ENCODE data around the gene KMT2E.
"Not testable (repeated sequence)": the region's sequence is repeated elsewhere in the genome, so short reads cannot be mapped to it uniquely, and the experiment has no call there.

KMT2E gene

DNA sequence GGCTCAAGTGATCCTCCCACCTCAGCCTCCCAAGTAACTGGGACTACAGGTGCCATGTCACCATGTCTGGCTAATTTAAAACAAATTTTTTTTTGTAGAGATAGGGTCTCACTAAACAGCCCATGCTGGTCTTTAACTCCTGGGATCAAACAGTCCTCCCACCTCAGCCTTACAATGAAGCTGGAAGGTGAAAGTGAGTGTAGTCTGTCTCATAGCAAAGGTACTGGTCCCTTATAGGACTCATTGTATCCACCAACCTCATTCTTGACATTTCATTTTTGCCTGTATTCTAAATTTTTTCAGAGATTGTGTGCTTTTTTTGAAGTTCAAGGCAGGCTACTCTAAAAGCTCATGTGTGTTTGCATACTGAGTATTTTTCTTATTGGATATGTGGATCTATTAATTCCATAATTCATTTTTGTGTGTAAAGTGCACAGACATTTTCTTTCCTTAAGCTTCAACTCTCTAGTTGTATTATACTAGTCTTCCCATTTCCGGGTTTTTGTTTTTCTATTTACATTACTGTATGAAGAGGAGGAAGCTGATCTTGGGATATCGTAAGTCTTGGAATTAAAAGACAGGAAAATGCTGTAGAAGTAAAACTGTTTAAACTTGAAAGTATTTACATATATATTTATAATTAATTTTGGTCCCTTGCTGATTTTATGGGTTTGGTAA lies 13.3 kb downstream of the KMT2E start:
- no peak for DNase-seq

DNA sequence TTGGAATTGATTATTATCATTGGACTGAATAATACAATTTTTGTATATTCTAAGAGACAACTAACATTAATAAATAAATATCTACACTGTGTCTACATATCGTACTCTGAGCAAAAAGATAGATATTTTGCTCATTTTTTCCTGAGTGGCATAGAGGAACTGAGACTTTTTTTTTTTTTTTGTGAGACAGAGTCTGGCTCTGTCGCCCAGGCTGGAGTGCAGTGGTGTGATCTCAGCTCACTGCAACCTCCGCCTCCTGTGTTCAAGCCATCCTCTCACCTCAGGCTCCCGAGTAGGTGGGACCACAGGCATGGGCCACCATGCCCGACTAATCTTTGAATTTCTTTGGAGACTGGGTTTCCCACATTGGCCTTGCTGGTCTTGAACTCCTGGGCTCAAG lies 14.0 kb downstream of the KMT2E start:
- no peak for DNase-seq

DNA sequence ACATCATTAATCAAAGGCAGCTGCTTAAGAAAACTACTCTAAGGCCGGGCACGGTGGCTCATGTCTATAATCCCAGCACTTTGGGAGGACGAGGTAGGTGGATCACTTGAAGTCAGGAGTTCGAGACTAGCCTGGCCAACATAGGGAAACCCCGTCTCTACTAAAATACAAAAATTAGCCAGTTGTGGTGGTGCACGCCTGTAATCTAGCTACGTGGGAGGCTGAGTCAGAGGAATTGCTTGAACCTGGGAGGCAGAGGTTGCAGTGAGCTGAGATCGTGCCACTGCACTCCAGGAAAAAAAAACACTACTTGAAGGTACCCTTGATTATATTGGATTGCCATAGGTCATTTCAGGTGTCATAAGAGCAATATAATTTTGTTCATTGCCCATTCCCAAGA lies 14.9 kb downstream of the KMT2E start:
- not testable (repeated sequence) for DNase-seq

DNA sequence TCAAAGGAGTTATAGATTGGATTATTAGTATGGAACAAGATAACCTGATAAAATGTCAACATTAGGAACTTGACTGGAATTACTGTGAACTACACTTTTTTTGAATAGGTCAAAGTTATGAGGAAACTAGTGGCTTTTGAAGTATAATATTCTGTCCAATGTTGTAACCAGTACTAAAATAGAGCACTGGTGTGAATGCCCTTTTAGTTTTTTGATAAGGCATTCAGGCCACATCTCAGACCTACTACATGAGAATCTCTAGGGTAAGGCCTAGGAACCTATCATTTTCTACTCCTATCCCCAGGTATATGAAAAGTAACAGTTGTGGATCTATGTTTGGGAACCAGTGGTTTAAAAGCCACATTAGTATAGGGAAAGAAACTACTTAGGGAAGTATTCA lies 16.4 kb downstream of the KMT2E start:
- DNase-seq: no peak

DNA sequence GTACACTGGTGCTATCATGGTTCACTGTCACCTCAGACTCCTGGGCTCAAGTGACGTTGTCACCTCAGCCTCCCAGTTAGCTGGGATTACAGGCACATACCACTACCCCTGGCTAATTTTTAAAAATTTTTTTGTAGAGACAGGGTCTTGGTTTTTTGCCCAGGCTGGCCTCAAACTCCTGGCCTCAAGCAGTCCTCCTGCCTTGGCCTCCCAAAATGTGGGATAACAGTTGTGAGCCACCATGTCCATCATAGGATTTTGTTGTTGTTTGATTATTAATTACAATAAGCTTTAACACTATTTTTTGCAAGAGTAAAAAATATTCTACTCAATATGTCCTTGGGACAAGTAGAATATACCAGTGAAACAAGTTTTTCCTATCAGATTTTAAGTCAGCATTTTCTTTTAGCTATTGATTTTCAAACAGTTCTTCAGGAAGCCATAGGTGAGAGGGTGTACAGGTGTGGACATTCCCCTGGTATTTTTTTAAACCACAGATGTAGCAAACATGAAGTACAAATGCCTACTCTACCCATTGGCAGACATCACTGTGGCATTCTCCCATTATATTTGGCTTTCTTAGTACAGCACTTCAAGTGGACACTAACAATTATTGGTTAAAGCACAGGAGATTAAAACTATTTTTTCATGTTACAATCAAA lies 18.7 kb downstream of the KMT2E start:
- no peak for DNase-seq

DNA sequence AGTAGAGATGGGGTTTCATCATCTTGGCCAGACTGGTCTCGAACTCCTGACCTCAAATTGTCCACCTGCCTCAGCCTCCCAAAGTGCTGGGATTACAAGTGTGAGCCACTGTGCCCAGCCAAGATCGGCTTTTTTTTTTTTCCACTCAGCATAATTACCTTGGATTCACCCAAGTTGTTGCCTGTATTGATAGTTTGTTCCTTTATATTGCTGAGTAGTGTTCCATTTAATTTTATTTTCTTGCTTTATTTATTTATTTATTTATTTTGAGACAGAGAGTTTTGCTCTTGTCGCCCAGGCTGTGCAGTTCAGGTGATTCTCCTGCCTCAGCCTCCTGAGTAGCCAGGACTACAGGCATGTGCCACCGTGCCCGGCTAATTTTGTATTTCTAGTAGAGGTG lies 21.3 kb downstream of the KMT2E start:
- DNase-seq: no peak

DNA sequence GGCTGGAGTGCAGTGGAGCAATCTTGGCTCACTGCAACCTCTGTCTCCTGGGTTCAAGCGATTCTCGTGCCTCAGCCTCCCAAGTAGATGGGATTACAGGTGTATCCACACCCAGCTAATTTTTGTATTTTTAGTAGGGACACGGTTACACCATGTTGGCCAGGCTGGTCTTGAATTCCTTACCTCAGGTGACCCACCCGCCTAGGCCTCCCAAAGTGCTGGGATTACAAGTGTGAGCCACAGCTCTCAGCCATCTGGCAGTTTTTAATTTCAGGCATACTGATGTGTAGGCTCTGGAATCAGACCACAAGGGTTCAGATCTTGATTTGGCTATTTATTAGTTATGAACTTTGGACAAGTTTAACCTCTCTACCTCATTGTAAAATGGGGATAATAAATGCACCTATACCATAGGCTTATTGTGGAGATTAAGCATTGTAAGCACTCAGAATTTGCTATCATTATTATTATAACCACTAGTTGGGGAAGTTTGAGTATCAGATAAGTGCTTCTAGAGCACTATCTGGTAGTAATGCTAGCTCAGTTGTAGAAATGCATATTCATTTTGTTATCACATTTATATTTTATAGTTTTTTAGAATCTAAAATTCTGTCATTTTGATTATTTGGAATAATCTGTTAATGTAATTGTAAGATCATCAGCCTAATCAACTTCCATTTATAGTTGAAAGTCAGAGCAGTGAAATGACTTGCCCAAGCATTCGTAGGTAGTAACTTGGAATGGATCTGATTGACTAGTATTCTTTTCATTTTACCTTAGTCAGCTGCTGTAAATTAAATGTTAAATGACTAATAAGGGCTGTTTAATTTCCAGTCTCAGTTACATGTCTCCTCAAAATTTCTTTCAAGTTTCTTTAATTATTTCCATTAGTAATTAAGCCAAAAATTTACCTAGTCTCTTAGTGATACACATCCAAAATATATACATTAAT lies 22.5 kb downstream of the KMT2E start:
- no peak for DNase-seq

DNA sequence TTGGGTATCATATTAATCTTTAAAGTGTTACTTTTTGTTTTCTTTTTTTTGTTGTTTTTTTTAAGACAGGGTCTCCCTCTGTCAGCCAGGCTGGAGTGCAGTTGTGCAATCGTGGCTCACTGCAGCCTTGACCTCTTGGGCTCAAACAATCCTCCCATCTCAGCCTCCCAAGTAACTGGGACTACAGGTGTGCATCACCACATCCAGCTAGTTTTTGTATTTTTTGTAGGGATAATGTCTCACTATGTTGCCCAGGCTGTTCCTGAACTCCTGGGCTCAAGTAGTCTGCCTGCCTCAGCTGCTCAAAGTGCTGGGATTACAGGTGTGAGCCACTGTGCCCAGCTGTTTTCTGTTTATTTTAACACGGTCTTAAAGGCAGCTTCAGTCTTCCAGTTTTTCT lies 23.3 kb downstream of the KMT2E start:
- no peak for DNase-seq

DNA sequence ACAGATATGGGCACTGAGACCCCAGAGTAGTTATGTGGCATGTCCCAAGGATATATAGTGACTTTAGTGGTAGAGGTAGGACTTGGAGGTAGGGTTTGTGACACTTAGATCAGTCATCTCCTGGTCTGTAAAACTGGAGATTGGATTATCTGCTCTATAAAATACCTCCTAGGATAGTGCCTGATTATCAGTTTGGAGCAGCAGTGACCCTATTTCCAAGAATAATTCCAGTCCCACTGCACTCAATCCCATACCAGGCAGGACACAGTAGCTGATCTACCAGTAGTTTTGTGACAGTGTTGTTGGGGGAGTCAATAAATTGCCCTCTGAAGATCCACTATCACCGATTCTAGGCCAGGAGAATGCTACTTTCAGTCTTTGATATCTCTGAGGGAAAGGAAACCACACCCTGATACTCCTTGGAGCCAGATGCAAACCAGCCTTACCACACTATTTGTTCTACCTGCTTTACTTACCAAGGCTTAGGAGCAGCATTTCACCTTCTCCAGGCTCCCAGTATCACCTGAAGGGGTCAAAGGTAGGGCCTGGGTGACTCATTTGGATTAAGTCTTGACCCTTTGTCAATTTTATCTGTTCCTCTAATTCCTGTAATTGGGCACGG lies 30.6 kb downstream of the KMT2E start:
- no peak for DNase-seq

DNA sequence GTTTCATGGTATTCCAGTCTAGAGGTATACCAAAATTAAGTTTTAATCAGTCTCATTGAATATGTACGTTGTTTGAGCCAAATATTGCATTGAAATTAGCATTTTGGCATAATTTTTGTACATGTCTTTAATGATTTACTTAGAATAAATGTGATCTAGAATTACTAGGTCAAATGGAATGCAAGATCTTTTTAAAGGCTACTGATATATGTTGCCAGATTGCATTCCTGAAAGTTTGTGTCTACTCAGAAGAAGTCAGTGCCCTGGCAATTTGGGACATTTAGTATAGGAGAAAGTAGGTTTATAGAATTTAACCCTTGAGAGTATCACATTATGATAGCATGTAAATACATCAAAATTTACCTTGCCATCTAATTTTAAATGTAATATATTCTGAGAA lies 32.4 kb downstream of the KMT2E start:
- DNase-seq: no peak

DNA sequence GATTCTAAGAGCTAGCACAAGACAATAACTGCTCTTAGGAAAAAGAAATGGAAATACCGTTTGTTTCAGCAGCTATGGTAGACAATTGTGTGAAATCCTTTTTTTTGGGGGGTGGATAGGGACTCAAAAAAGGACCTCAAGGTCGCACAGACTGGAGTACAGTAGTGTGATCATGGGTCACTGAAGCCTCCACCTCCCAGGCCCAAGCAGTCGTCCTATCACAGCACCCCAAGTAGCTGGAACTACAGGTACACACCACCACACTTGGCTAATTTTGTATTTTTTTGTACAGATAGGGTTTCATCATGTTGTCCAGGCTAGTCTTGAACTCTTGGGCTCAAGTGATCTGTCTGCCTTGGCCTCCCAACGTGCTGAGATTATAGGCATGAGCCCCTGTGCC lies 33.9 kb downstream of the KMT2E start:
- no peak for DNase-seq

DNA sequence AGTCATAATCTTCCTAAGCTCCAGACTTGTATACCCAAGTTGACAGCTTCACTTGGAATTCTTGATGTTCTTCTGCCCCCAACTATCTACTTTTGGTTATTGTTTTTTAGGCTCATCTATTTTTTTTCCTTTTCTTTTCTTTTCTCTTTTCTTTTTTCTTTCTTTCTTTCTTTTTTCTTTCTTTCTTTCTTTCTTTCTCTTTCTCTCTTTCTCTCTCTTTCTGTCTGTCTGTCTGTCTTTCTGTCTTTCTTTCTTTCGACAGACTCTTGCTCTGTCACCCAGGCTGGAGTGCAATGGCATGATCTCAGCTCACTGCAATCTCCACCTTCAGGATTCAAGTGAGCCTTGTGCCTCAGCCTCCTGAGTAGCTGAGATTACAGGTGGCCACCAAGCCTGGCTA lies 36.5 kb downstream of the KMT2E start:
- DNase-seq: no peak

DNA sequence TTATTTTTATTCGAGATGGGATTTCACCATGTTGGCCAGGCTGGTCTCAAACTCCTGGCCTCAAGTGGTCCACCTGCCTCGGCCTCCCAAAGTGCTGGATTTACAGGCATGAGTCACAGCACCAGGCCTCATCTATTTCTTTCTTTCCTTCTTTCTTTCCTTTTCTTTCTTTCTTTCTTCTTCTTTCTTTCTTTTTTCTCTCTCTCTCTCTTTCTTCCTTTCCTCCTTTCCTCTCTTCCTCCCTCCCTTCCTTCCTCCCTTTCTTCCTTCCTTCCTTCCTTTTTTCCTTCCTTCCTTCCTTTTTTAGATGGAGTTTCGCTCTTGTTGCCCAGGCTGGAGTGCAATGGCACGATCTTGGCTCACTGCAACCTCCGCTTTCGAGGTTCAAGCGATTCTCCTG lies 36.9 kb downstream of the KMT2E start:
- not testable (repeated sequence) for DNase-seq

DNA sequence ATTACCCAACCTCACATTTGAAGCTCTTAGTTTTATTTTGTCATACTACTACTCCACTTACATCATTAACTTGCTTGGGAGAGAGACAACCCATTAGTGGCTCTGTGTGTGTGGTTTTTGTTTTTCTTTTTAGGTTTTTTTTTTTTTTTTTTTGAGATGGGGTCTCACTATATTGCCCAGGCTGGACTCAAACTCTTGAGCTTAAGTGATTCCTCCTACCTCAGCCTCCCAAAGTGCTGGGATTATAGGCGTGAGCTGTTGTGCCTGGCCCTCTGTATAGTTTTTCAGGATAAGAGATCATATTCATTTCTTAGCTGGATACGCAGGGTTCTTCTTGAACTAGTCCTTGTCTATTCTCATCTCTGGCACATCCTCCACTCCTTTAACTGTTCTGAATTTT lies 41.1 kb downstream of the KMT2E start:
- no peak for DNase-seq

DNA sequence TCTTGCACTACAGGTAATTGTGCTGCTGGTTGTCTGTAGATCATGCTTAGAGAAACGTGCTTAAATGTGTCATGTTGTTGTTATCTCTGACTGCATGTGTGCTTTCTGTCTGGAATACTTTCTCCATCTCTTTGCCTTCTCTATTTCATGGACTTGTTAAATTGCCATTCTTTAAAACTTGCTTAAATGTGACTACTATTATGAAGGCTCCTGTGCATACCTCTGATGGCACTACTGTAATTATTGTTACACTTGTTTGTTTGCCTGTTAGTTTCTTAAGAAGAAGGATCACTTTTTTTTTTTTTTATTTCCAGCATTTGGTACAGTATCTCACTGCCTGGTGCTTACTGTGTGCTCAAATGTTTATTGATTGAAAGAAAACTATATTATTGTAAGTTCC lies 41.6 kb downstream of the KMT2E start:
- no peak for DNase-seq

DNA sequence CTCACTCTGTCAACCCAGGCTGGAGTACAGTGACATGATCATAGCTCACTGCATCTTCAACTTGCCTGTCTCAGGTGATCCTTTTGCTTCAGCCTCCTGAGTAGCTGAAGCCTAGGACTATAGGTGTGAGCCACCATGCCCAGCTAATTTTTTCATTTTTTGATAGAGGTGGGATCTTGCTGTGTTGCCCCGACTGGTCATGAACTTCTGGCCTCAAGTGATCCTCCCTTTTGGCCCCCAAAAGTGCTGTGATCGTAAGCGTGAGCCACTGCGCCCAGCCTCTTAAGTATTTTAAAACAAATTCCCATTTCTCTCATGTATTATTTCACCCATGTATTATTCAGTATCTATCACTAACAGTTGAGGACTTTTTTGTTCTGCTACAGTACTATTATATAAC lies 43.5 kb downstream of the KMT2E start:
- DNase-seq: no peak

DNA sequence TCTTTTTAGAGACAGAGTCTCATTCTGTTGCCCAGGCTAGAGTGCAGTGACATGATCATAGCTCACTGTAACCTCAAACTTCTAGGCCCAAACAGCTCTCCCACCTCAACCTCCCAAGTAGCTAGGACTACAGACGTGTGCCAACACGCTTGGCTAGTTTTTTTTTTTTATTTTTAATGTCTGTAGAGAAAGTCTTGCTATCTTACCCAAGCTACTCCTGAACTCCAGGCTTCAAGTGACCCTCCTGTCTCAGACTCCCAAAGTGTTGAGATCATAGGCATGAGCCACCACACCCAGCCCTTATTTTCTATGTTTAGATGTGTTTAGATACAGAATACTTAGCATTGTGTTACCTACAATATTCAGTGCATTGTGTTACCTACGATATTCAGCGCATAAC lies 46.4 kb downstream of the KMT2E start:
- no peak for DNase-seq

DNA sequence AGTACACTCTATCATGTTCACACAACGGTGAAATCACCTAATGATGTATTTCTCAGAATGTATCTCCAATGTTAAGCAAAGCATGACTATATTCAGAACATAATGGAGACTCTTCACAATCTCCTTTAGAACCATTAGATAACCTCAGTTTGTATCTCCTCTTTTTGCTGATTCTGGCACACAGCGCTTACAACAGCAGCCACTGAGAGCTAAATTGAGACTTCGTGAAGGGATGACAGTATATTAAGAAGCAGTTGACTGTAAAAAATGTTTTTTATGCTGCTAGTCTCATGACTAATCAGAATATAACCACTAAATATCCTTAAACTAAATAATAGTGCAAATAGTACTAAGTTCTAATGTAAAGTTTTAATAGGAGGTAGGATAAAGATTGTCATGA lies 46.9 kb downstream of the KMT2E start:
- no peak for DNase-seq

DNA sequence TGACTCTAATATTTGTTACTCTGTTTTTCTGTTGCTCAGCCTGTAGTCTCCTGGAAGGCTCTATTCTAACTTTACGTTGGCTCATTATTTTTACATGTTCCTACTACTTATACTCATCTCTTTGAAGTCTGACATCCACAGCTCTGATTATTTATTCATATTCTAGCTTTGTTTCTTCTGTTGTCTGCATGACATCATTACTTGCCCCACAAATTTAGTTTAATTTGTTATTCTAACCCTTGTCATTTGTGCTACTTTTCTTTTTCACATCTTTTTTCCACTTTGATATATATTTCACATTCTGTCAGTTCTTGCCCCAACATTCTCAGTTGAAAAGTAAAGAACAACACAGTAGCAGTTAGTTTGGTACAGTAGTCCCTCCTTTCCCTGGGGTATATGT lies 51.1 kb downstream of the KMT2E start:
- DNase-seq: no peak

DNA sequence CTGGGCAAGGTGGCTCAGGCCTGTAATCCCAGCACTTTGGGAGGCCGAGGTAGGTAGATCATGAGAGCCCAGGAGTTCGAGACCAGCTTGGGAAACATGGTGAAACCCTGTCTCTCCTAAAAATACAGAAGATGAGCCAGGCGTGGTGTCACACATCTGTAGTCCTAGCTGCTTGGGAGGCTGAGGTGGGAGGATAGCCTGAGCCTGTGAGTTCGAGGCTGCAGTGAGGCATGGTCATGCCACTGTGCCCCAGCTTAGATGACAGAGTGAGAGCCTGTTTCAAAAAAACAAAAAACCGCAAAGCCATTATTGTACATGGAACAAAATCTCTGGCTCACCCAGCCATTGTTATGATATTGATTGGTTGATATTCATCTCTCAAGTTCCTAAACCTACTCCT lies 53.7 kb downstream of the KMT2E start:
- no peak for DNase-seq

DNA sequence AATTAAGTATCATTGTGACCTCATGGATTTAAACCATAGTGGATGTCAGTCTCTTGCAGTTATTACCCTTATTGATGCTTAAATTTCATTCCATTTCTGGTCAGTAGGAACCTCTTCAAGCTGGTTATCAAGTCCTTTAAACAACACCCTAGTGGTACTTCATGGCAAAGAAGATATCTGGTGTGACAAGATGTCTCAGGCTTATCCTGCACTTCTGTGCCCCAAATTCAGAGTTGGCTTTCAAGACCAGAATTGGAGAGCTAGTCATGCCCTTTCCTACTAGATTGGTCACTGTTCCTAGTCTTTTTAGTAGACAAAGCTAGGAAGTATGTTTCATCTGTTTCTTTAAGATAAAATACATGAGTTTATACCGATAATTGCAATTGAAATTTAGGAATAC lies 54.9 kb downstream of the KMT2E start:
- DNase-seq: no peak

DNA sequence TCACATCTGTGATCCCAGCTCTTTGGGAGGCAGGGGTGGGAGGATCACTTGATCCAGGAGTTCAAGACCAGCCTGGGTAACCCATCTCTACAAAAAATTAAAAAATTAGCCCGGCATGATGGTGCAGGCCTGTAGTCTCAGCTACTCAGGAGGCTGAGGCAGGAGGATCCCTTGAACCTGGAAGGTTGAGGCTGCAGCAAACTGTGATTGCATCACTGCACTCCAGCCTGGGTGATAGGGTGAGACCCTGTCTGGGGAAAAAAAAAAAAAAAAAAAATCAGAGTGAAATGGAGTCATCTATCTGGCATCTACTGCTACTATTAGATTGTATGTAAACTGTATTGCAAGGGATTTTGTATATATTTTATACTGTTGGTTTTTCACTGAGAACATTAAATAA lies 59.1 kb downstream of the KMT2E start:
- no peak for DNase-seq

DNA sequence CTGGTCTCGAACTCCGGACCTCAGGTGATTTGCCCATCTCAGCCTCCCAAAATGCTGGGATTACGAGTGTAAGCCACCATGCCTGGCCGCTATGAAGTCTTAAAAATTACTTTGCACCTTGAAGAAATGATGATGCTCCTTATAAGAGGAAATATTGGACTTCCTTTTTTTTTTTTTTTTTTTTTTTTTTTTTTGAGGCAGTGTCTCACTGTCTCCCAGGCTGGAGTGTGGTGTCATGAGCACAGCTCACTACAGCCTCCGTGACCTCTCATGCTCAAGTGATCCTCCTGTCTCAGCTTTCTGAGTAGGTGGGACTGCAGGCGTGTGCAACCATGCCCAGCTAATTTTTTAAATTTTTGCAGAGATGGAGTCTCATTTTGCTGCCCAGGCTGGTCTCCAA lies 65.3 kb downstream of the KMT2E start:
- DNase-seq: no peak

DNA sequence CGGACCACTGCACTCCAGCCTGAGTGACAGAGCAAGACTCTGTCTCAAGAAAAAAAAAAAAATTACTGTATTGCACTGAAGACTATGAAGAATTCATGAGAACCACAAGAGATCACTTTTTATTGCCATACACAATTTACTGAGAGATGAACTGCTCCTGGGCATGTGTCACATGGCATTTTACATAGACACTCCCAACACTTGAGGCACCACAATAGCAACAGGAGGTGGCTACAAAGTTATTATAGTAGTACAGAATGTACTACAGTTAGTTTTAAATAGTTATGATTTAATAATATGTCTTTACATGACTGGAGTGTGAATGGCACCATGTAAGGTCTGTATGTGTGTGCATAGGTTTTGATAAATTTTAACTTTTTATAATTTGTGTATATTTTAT lies 70.6 kb downstream of the KMT2E start:
- DNase-seq: no peak

Data from NCI-H2081 treated with DMSO at 0.1 percent for 48 hours (cell line).